Cortex of kidney (tissue), 1 donor: ENCODE data around the gene RSU1.
"Not testable (repeated sequence)": the region's sequence is repeated elsewhere in the genome, so short reads cannot be mapped to it uniquely, and the experiment has no call there.

ENCODE experiments used
- DNase-seq: peaks from one replicate; lab custom pipeline; 2025; lab: John Stamatoyannopoulos, UW

The RSU1 gene

GRCh38 chr10:16817125-16818019 lies at the start of gene RSU1:
RSU1 (minus strand) TSS chr10:16817424; CDS start chr10:16817081, 343 bp downstream.
- DNase-seq, result peak; percentile 75

DNA sequence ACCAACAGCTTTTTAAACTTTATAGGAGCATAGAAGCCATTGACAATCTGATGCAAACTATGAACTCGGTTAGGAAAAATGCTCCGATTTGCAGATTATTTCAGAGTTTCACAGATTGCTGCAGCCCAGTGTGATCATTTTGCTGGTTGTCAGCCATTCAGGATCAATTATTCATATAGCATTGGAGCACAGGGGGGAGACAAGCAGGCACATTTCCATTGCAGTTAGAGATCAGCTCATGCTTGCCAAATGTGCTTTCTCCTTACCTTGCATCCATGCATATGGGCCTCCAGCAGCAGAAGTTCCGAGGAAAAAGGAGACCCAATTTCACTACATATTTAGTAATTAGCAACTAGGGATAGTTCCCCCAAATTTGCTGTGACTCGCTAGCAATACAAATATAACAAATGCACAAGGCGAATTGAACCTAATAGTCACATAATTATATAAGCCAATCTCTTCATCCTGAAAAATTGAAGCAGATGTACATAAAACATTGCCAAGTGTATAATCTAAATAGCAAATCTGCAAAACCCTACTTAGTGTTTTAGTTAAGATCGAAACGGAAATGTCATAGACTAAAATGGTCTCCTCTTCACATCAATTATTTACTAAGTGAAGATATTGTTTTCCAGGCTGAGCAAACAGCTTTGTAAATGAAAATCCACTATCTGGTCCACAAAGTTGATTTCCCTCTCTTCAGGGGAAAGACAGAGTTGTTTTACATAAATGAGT lies 49.5 kb upstream of the RSU1 start:
- no peak for DNase-seq

DNA sequence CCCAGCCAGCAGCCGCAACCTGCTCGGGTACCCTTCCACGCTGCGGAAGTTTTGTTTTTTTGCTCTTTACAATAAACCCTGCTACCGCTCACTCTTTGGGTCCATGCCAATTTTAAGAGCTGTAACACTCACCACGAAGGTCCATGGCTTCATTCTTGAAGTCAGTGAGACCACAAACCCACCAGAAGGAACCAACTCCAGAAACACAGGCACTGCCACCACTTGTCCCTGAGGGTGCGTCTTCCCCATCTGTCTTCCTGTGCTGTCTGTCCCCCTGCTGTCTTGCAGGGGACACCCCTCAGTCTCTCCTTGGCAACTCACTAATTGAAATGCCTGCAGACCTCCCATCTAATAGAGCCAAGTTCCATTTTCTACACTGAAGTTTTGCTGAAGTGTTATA lies 48.5 kb upstream of the RSU1 start:
- no peak for DNase-seq

DNA sequence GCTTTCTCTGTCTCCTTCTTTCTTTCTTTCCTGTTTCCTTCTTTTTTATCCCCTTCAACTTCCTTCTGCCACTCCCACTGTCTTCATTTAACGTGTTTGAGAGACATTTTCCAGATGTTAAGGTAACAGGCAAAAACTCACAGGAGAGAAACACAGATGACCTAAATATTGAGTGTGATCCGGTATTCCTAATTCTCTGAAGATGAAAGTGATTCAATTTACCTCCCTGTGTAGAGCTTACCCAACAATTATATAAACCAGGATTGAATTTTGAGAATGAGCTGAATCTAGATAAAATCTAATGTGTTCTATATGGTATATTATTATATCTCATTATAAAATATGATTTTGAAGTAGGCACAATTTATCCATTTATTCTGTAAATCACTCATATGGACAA lies 46.5 kb upstream of the RSU1 start:
- no peak for DNase-seq

DNA sequence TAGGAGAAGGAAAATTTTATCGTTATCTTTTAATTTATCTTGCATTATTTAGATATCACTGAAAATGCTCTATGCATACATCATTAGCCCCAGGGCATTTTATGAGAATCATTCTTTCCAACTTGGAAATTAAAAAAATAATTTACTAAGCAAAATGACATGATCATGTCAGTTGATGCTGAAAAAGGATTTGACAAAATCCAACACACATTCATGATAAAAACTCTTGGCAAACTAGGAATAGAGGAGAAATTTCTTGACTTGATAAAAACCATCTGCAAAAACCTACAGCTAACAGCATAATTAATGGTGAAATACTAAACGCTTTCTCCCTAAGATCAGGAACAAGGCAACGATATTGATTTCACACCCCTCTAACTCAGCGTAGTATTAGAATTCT lies 40.2 kb upstream of the RSU1 start:
- DNase-seq, result no peak

DNA sequence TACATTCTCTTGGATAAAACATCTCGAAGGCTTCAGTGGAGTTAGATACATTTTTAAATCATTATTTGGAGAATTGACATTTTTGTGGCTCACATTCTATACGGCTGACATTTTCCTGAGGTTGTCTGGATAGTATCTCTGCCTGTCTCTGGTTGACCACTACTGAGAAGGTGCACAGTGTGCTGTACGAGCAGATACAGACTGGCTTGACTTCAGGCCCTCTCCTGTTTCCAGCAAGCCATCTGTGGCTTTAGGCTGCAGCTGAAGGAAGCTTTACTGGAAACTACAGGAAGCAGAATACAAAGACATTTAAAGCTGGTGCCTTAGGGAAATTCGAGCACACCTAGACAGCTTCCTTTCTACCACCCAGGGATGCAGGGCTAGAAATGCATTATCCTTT lies 39.3 kb upstream of the RSU1 start:
- no peak for DNase-seq

- DNase-seq, result no peak
Observed at GRCh38 chr10:16856092-16856491, 38.9 kb upstream of the RSU1 start.

- DNase-seq, result no peak
Observed at GRCh38 chr10:16854623-16855022, 37.4 kb upstream of the RSU1 start.

DNA sequence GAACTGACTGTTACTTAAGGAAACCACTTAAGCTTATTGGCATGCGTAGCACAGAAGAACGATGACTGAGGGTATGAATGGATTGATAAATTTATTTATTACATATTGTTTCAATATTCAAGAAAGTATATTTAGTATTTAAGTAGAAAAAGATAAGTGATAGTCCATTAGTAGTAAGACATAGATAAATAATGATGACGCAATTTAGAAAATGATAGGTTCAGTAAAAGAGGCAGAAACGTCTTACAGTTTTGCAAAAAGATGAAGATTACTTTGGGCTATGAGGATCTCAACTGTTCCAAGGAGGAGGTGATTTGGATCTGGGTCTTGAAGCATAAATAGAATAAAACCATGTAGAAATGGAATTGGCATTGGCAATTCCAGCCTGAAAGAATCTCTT lies 36.6 kb upstream of the RSU1 start:
- no peak for DNase-seq

DNA sequence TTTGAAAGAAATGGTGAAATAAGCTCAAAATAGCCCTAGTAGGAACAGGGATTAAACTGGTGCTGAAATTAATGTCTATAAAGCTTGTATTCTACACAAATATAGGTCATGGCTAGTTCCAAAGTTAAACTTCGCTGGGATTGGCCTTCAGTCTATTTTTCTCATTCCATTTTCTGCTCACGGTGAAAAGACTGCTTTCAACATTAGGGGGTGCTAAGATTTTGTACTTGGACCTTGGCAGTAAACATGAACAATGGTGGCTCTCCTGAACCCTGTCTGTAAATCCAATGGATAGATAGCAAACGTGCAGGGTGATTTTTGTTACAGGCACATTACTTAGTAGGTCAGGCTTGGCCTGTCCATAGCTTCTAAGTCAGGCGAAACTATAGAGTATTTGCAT lies 36.0 kb upstream of the RSU1 start:
- no peak for DNase-seq

GRCh38 chr10:16852624-16853023 lies 35.4 kb upstream of the RSU1 start:
- no peak for DNase-seq

GRCh38 chr10:16848562-16849154 lies 31.4 kb upstream of the RSU1 start:
- DNase-seq, result no peak

DNA sequence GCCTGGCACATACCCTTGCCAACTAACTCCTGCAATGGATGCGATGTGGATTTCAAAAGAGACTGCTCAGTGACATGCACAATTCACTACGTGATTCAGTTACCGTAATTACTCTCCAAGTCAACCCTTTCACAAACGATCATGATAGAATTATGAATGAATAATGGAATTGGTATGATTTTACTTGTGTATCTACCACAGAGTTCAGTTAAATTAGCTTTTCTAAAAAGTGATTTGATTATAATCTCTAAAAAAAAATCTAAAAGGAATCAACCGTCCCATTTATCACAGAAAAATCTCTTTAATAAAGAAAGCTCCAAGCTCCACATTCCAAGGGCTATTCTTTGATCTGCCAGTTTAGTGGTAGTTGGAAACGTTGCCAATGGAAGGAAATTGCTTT lies 30.4 kb upstream of the RSU1 start:
- DNase-seq, result no peak

DNA sequence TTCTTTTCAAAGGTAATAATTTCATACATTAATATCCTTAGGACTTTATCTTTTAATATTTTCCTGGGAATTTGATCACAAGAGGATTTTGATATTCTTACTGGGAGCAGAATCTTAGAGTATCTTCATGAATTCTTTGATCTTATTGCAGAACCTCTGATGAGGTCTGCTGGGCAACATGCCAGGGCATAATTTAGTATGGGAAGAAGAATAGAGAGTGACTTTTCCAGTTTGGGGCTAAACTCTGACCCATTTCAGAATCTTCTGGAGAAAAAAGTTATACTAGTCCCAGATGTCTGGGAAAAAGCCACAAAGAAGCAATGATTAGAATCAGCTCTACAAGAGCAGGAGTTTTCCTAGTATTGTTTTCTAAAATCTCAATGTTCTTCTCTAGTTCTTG lies 28.0 kb upstream of the RSU1 start:
- DNase-seq, result no peak

DNA sequence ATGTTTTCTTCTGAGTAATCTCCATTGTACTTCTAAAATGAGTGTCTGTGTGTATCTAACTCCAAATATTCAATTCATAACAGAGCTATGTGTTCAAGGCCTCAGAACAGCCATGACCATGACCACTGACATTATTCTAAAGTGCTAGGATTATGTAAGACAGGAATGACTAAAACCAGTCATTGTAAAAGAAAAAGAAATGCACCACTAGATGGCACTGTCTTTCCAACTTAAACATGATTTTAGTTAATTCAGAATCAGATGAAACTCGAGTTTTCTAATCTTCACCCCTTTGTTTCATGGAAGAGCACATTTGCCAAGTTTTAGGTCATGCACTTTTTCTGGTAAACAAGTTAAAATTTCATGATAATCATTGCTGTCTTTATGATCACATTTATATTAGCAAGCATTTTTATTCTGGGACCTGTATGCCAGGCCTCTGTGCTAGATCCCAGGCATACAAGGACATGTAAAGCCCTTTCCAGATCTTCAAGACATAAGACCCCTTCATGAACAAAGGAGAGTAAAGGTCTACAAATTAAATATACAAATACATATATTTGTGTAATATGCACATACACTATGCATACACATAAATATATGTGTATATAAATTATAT lies 26.1 kb upstream of the RSU1 start:
- no peak for DNase-seq

DNA sequence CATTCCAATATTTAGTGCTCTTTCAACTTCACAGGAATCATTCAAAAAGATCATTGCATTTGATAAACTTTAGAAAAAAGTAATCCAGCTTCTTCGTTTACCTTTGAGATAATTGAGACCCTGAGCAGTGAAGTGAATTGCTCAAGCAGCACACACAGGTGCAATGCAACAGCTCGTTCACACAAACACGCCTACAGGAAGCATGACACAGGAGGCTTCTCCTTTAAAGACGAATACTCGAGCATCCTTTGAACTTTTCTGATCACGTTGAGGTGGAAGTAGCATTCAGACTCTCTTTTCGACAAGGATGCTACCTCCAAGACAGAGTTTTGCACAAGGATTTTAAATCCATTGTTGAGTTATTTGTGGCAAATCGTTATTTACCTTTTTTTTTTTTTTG lies 18.0 kb upstream of the RSU1 start:
- DNase-seq, result no peak

DNA sequence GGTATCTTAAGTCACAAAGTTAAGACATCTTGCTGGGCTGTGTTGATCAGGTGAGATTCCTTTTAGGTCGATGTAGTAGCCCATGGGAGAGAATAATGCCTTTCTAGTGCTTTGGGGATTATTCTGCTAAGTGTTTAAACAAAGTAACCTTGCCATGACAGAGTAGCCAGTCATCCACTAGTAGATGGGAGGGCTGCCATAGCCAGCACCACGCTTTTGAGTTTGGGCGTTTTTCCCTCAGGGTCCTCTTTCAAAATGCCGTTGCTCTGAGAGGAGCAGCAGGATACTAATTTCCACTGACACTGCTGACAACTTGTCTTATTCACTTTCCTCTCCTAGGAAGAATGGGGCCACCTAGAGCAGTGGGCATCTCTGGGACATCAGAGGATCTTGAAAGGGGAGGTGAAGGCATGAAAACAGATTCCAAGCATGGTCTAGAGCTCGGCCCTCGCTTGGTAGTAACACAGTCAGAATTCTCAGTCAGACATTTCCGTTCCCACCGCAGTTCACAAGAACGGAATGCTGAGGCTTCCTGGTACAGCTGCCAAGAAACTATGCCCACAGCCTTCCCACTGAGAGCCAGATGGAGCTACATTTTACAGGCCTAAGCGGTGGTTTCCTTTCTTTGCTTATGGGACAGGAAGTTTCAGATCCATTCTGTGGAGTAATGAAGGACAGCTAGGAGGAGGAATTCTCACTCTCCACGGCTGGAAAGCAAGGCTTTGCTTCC lies 15.3 kb upstream of the RSU1 start:
- no peak for DNase-seq

DNA sequence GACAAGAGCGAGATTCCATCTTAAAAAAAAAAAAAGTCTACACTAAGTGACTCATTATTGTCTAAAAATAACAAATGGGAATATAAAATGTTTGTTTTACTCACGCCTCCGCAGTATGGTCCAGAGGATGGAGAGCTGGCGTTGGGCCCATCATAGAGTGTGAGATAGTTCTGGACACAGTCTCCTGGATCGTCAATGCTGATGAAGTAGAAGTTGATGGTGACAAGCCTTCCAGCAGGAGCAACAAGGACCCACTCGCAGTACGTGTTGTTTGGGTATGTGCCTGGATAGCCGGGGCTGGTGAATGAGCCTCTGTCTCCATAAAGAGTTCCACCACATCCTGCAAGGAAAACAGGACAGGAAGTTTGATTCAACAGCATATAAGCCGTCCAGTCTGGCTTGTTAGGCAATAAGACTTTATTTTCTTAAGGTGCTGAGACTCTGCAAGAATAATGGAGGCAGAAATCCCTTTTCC lies 11.5 kb upstream of the RSU1 start:
- no peak for DNase-seq

DNA sequence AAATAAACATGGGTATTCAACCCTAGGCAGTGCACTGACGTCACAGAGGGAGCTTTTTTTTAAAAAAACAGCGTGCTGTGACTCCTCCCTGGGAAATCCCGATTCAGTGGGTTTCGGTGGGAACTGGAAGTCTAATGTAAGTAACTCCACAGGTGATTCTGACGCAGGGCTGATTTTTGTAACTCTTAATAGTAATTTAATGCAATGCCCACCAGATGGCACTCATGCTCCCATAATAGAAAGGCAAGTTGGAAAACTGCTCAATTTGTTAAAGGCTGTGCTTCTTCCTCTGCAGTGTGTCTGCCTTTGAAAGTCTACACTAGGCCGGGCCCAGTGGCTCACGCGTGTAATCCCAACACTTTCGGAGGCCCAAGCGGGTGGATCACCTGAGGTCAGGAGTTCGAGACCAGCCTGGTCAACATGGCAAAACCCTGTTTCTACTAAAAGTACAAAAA lies 10.9 kb upstream of the RSU1 start:
- DNase-seq, result no peak

DNA sequence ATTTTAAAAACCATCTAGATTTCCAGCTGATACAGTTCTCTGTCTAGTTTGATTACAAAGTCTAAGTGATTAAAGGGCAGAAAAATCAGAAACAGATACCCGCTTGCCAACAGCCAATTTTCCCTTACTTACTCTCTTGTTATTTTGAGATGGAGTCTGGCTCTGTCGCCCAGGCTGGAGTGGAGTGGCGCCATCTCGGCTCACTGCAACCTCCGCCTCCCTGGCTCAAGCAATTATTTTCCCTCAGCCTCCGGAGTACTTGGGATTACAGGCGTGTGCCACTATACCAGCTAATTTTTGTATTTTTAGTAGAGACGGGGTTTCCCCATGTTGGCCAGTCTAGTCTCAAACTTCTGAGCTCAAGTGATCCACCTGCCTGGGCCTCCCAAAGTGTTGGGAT lies 10.2 kb upstream of the RSU1 start:
- not testable (repeated sequence) for DNase-seq

GRCh38 chr10:16822726-16823360 lies 5.6 kb upstream of the RSU1 start:
- DNase-seq, result no peak
